GM13976 (cell line): ENCODE measurements around the gene ESR2.

Experiments
- DNase-seq: peaks from one replicate; pipeline ENCODE4 v3.0.0; 2012; ENCODE audit warnings: low spot score
- CTCF ChIP-seq: IDR thresholded peaks from 2 replicates; pipeline ENCODE4 v1.5.1; 2012; ENCODE audit warnings: borderline replicate concordance, mild to moderate bottlenecking; ENCODE audit not compliant: insufficient read depth; ENCODE audit errors: extremely low read depth, missing control alignments, control extremely low read depth
- in situ Hi-C: fragments of 300-500 bp; cut with MboI; formaldehyde crosslinking; loops from one replicate; pipeline ENCODE4 v1.12.0; 2022; ENCODE audit warnings: low sequenced_read_pairs, mixed read lengths, inconsistent platforms; ENCODE audit not compliant: unreplicated experiment

The ESR2 gene

GRCh38 chr14:64109819-64110554, 184.2 kb downstream of the ESR2 start:
- no peak for DNase-seq
- in situ Hi-C loops: no loop called here
- no peak for TF ChIP-seq CTCF

- DNase-seq: no peak
- in situ Hi-C loops: no loop called here
- no peak for TF ChIP-seq CTCF
Observed at GRCh38 chr14:64107438-64107837, 186.7 kb downstream of the ESR2 start.

GRCh38 chr14:64098120-64098519, 196.1 kb downstream of the ESR2 start:
- no peak for DNase-seq
- TF ChIP-seq CTCF: no peak
- in situ Hi-C loops: no loop called here

GRCh38 chr14:64095620-64096019, 198.6 kb downstream of the ESR2 start:
- in situ Hi-C loops: no loop called here
- TF ChIP-seq CTCF: no peak

GRCh38 chr14:64092940-64093339, 201.2 kb downstream of the ESR2 start:
- TF ChIP-seq CTCF: no peak
- in situ Hi-C loops: no loop called here
- no peak for DNase-seq

More at GRCh38 chr14:64095620-64096019, 198.6 kb downstream of the ESR2 start:
- DNase-seq: no peak

- in situ Hi-C loops: no loop called here
- DNase-seq: no peak
- no peak for TF ChIP-seq CTCF
Observed at GRCh38 chr14:64092338-64092737, 201.8 kb downstream of the ESR2 start.

- no peak for DNase-seq
- TF ChIP-seq CTCF: no peak
- in situ Hi-C loops: no loop called here
Observed at GRCh38 chr14:64091217-64091616, 203.0 kb downstream of the ESR2 start.
